GM18907 (cell line): ENCODE results near the gene COL4A2.
A peak's percentile ranks its signal among the peaks of the same experiment; 100 is the strongest.

Experiments used
- ATAC-seq: cut with Tn5 transposase; IDR thresholded peaks from one replicate; pipeline ENCODE4 v1.9.1; 2021; ENCODE audit warnings: mild to moderate bottlenecking, moderate library complexity; ENCODE audit not compliant: unreplicated experiment

COL4A2 gene

GRCh38 chr13:110396913-110397381 lies 89.9 kb downstream of the COL4A2 start:
- no peak for ATAC-seq

GRCh38 chr13:110397436-110398115 lies 90.5 kb downstream of the COL4A2 start:
- no peak for ATAC-seq

- ATAC-seq: no peak
These were observed 91.8 kb downstream of the COL4A2 start for GRCh38 chr13:110398564-110399507.

- ATAC-seq: no peak
These were observed 92.7 kb downstream of the COL4A2 start for GRCh38 chr13:110399801-110400200.

GRCh38 chr13:110400786-110401533 lies 93.9 kb downstream of the COL4A2 start:
- ATAC-seq: no peak

GRCh38 chr13:110402299-110403069 lies 95.4 kb downstream of the COL4A2 start:
- no peak for ATAC-seq

GRCh38 chr13:110403315-110403714 lies 96.2 kb downstream of the COL4A2 start:
- no peak for ATAC-seq

- no peak for ATAC-seq
These were observed 96.6 kb downstream of the COL4A2 start for GRCh38 chr13:110403721-110404120.

GRCh38 chr13:110404321-110404720 lies 97.2 kb downstream of the COL4A2 start:
- ATAC-seq: no peak

- ATAC-seq: no peak
These were observed 98.7 kb downstream of the COL4A2 start for GRCh38 chr13:110405597-110406450.

GRCh38 chr13:110407021-110407420 lies 99.9 kb downstream of the COL4A2 start:
- ATAC-seq: no peak

- ATAC-seq: no peak
These were observed 100.4 kb downstream of the COL4A2 start for GRCh38 chr13:110407531-110407930.

- ATAC-seq: no peak
These were observed 101.2 kb downstream of the COL4A2 start for GRCh38 chr13:110408286-110408685.

GRCh38 chr13:110409581-110409992 lies 102.5 kb downstream of the COL4A2 start:
- no peak for ATAC-seq

GRCh38 chr13:110410000-110410399 lies 102.9 kb downstream of the COL4A2 start:
- no peak for ATAC-seq

GRCh38 chr13:110410936-110411687 lies 104.0 kb downstream of the COL4A2 start:
- no peak for ATAC-seq

GRCh38 chr13:110411688-110412059 lies 104.6 kb downstream of the COL4A2 start:
- peak; percentile 20 for ATAC-seq

GRCh38 chr13:110412132-110412914 lies 105.2 kb downstream of the COL4A2 start:
- peak; percentile 89 for ATAC-seq
